GM23248 (cell line): ENCODE measurements around the gene THSD4. TPM values are rescaled to one million over a fixed set of nuclear protein-coding genes. Genes with fewer than 3 reads are reported as not detected.

Source experiments
- DNase-seq: peaks from one replicate; pipeline ENCODE4 v3.0.0-alpha.2; 2015
- H2AFZ ChIP-seq: fragments of 200-600 bp; sonication (generic); 2 replicates; pipeline ENCODE4 v1.6.1; 2016; ENCODE audit warnings: antibody characterized with exemption
- H3F3A ChIP-seq: fragments of 200-600 bp; sonication (generic); 2 replicates; pipeline ENCODE4 v1.6.1; 2016; ENCODE audit warnings: mild to moderate bottlenecking, antibody characterized with exemption, mixed run types; ENCODE audit not compliant: insufficient read depth
- H3K27ac ChIP-seq: fragments of 200-600 bp; sonication (generic); 2 replicates; pipeline ENCODE4 v1.5.1; 2016; ENCODE audit warnings: mild to moderate bottlenecking
- H3K27me3 ChIP-seq: fragments of 200-600 bp; sonication (generic); replicated peaks from 2 replicates; pipeline ENCODE4 v1.6.1; 2016; ENCODE audit warnings: mild to moderate bottlenecking; ENCODE audit not compliant: insufficient read depth
- H3K36me3 ChIP-seq: fragments of 200-600 bp; sonication (generic); 2 replicates; pipeline ENCODE4 v1.6.1; 2016; ENCODE audit warnings: low read depth, mild to moderate bottlenecking
- H3K4me1 ChIP-seq: fragments of 200-600 bp; sonication (generic); 2 replicates; pipeline ENCODE4 v1.6.1; 2016; ENCODE audit warnings: mild to moderate bottlenecking; ENCODE audit not compliant: insufficient read depth
- H3K4me2 ChIP-seq: fragments of 200-600 bp; sonication (generic); one replicate; pipeline ENCODE4 v1.6.1; 2016; ENCODE audit warnings: mild to moderate bottlenecking; ENCODE audit not compliant: unreplicated experiment
- H3K4me3 ChIP-seq: fragments of 200-600 bp; sonication (generic); 2 replicates; pipeline ENCODE4 v1.5.1; 2016; ENCODE audit warnings: mild to moderate bottlenecking
- H3K79me2 ChIP-seq: fragments of 200-600 bp; sonication (generic); 2 replicates; pipeline ENCODE4 v1.6.1; 2016; ENCODE audit warnings: mild to moderate bottlenecking; ENCODE audit not compliant: insufficient read depth
- H3K9ac ChIP-seq: fragments of 200-600 bp; sonication (generic); 2 replicates; pipeline ENCODE4 v1.6.1; 2016; ENCODE audit warnings: mild to moderate bottlenecking
- H3K9me2 ChIP-seq: fragments of 200-600 bp; sonication (generic); 2 replicates; pipeline ENCODE4 v1.6.1; 2016; ENCODE audit warnings: mixed run types, mild to moderate bottlenecking, moderate library complexity; ENCODE audit not compliant: insufficient read depth
- H3K9me3 ChIP-seq: fragments of 200-600 bp; sonication (generic); one replicate; pipeline ENCODE4 v1.6.1; 2017; ENCODE audit warnings: low read depth
- H4K20me1 ChIP-seq: fragments of 200-600 bp; sonication (generic); 2 replicates; pipeline ENCODE4 v1.6.0; 2016; ENCODE audit not compliant: insufficient read depth
- EZH2 ChIP-seq: fragments of 200-600 bp; sonication (generic); IDR thresholded peaks from 2 replicates; pipeline ENCODE4 v1.6.1; 2018; ENCODE audit warnings: antibody characterized with exemption, mild to moderate bottlenecking; ENCODE audit not compliant: insufficient read depth, poor library complexity, severe bottlenecking
- EZH2phosphoT487 ChIP-seq: fragments of 200-600 bp; sonication (generic); IDR thresholded peaks from 2 replicates; pipeline ENCODE4 v1.6.1; 2018; ENCODE audit warnings: antibody characterized with exemption, moderate library complexity, mild to moderate bottlenecking, low read depth; ENCODE audit not compliant: insufficient read depth
- WGBS, 2 experiments: methylation state at CpG; one replicate each; pipeline ENCODE4 v1.1.6; 2015 to 2017; ENCODE audit warnings: low lambda C conversion rate in 2 of 2, low coverage in 1 of 2; ENCODE audit errors: missing lambda C conversion rate in 2 of 2; 5-methylcytosine and 5-hydroxymethylcytosine counted together
- in situ Hi-C: fragments of 300-500 bp; cut with MboI; formaldehyde crosslinking; loops from 2 replicates; pipeline ENCODE4 v1.15.0; 2020
- polyA plus RNA-seq: library from polyadenylated mRNA; unstranded; fragments of >200 nt; fragmentation: Nextera tagmentation; extraction: Ambion mirVana; gene quantifications from 2 replicates; pipeline ENCODE4 v1.2.1, GENCODE V29; 2016
- total RNA-seq: library from RNA; depleted of rRNA; stranded (reverse); fragments of >200 nt; shearing (Covaris generic); gene quantifications from 2 replicates; pipeline ENCODE4 v1.2.3, GENCODE V29; 2014

Gene THSD4
- total and polyA plus RNA-seq, 2 experiments from 2014 or later, result 14.2 to 58.9 TPM

DNA sequence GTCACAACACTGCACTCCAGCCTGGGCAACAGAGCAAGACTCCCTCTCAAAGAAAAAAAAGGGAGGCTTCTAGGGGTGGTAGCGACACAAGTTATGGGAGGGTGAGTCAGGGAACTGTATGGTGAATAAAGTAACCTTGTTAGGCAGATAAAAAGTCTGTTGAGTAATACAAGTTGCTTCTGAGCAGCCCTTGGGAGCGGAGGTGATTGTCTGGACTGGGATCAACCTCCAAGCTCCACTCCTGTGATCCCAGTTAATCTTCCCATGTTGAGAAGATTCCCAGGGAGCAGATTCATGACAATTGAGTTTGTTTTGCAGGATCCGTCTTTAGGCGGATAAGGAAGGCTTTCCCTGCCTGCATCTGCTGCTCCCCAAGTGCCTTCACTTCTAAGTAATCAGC is 335.9 kb downstream of the THSD4 start:
- Histone ChIP-seq H3K79me2 (no peaks in the 10 kb centered on the region), H3K4me1 (peaks cover 21% of the 10 kb centered on the region), H3K9me3 (no peaks in the 10 kb centered on the region), H3F3A (peaks cover 12% of the 10 kb centered on the region), H4K20me1 (no peaks in the 10 kb centered on the region), H3K27ac (no peak overlapping the region), H2AFZ (no peak overlapping the region), H3K9me2 (no peaks in the 10 kb centered on the region), H3K4me2 (no peak overlapping the region), H3K36me3 (no peaks in the 10 kb centered on the region), H3K27me3 (no peaks in the 10 kb centered on the region), H3K9ac (no peak overlapping the region), H3K4me3 (no peak overlapping the region)
- in situ Hi-C loops, result loop anchor here (10.0 to 25.0 kb wide), 3 partner anchors 204 to 711 kb away; no protein-coding TSS in a partner anchor
- WGBS, 2 experiments, result 91 to 96% methylated on average over 4 of the region's 4 CpGs
- no peak for DNase-seq
- TF ChIP-seq EZH2, result no peak
- no peak for TF ChIP-seq EZH2phosphoT487

DNA sequence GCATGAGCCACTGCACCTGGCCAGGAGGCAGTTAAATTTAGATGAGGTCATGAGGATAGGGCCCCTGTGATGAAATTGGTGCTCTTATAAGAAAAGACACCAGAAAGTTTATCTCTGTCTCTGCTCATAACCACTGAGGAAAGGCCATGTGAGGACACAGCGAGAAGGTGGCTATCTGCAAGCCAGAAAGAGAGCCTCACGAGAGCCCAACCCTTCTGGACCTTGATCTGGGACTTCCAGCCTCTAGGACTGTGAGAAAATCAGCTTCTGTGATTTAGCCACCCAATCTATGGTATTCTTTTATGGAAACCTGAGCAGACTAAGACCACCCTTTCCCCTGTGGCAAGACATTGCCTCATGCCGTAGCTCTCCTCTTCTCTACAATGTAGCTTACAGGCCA is 337.6 kb downstream of the THSD4 start:
- H2AFZ ChIP-seq, result no peak overlapping the region
- no peak overlapping the region for H3K9ac ChIP-seq
- no peaks in the 10 kb centered on the region for H3K79me2 ChIP-seq
- no peaks in the 10 kb centered on the region for H3K9me3 ChIP-seq
- DNase-seq, result no peak
- TF ChIP-seq EZH2phosphoT487 (no peak), EZH2 (no peak)
- no peak overlapping the region for H3K4me2 ChIP-seq
- no peak overlapping the region for H3K27ac ChIP-seq
- H3K4me1 ChIP-seq, result peaks cover 10% of the 10 kb centered on the region
- H3K36me3 ChIP-seq, result no peaks in the 10 kb centered on the region
- peaks cover 3% of the 10 kb centered on the region for H3F3A ChIP-seq
- no peaks in the 10 kb centered on the region for H4K20me1 ChIP-seq
- 96 to 100% methylated on average over 3 of the region's 3 CpGs for WGBS, 2 experiments
- in situ Hi-C loops, result loop anchor here (10.0 to 25.0 kb wide), 3 partner anchors 202 to 709 kb away; no protein-coding TSS in a partner anchor
- H3K9me2 ChIP-seq, result no peaks in the 10 kb centered on the region
- no peak overlapping the region for H3K4me3 ChIP-seq
- H3K27me3 ChIP-seq, result no peaks in the 10 kb centered on the region

DNA sequence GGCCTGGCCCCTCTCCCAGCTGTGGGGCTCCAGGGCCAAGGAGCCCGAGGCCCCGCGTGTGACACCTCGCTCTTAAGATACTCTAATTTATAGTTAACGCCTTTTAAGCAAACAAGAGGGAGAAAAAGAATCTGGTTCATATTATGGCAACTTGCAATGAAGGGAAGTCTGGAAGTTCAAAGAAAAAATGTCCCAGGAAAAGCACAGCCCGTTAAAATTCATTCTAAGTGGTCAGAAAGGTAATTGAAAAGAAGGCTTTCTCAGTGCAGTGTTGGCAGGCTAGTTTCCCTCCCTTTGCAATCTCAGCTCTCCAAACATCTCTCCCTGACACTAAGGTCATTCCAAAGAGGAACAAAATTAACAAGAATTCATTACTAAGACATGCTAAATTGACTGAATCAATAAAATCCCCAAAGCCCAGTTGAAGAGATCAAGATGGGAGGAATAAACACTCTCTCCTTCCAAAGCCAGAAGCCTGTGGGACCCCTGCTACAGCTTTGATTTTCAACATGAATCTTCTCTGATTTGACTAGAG is 339.3 kb downstream of the THSD4 start:
- Histone ChIP-seq H3K79me2 (no peaks in the 10 kb centered on the region), H4K20me1 (no peaks in the 10 kb centered on the region), H3K9ac (no peak overlapping the region), H2AFZ (no peak overlapping the region), H3K4me1 (no peaks in the 10 kb centered on the region), H3K27me3 (no peaks in the 10 kb centered on the region), H3K4me2 (no peak overlapping the region), H3K36me3 (no peaks in the 10 kb centered on the region), H3K4me3 (no peak overlapping the region), H3K27ac (no peak overlapping the region), H3K9me3 (no peaks in the 10 kb centered on the region), H3K9me2 (no peaks in the 10 kb centered on the region), H3F3A (no peaks in the 10 kb centered on the region)
- 51 to 53% methylated on average over 6 of the region's 6 CpGs for WGBS, 2 experiments
- no peak for TF ChIP-seq EZH2
- TF ChIP-seq EZH2phosphoT487, result no peak
- in situ Hi-C loops, result loop anchor here (10.0 to 25.0 kb wide), 3 partner anchors 200 to 708 kb away; no protein-coding TSS in a partner anchor
- DNase-seq, result no peak

DNA sequence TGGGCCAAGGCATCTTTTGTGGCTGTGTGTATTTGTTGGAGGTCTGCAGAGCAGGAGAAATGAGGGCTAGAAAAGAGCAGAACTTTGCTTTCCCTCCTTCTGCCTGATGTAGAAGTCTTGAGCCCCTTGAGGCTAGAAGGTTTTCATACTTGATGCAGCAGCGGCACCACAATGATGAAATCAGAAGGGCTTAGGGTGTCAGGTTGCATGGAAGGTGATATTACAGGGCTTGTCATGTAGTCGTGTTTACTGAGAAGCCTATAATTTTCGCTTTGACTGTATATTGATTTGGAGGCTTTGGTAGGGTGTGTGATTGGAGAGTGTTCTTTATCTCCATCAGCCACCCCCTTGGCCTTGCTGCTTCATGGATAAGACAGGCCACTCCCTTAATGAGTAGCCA is 339.8 kb downstream of the THSD4 start:
- TF ChIP-seq EZH2phosphoT487 (no peak), EZH2 (no peak)
- Histone ChIP-seq H3K4me2 (no peak overlapping the region), H3K9me2 (no peaks in the 10 kb centered on the region), H3F3A (no peaks in the 10 kb centered on the region), H3K4me1 (no peaks in the 10 kb centered on the region), H3K27me3 (no peaks in the 10 kb centered on the region), H3K9me3 (no peaks in the 10 kb centered on the region), H4K20me1 (no peaks in the 10 kb centered on the region), H3K79me2 (no peaks in the 10 kb centered on the region), H3K36me3 (no peaks in the 10 kb centered on the region), H3K4me3 (no peak overlapping the region), H2AFZ (no peak overlapping the region), H3K27ac (no peak overlapping the region), H3K9ac (no peak overlapping the region)
- 58 to 63% methylated on average over 3 of the region's 3 CpGs for WGBS, 2 experiments
- no peak for DNase-seq
- in situ Hi-C loops, result loop anchor here (10.0 to 25.0 kb wide), 3 partner anchors 200 to 707 kb away; no protein-coding TSS in a partner anchor

DNA sequence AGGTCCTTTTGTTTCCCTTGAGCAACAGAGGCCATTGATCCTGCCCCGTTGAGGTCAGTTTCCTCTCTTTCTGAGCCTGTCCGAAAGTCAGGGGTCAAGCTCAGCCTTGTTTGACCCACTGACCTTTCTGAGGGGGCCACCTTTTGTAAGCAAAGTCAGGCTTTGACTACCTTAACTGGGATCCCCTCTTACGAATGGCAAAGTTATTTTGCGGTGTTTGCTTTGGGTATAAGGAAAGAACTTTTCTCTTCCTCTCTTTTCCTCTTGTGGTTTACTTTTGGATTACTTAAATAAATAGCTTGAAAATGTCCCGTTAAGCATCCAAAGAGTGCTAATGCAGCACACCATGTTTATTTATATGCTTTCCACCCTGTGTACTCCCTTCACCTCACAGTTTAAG is 340.6 kb downstream of the THSD4 start:
- TF ChIP-seq EZH2 (no peak), EZH2phosphoT487 (no peak)
- no peak overlapping the region for H3K9ac ChIP-seq
- in situ Hi-C loops, result loop anchor here (10.0 to 25.0 kb wide), 3 partner anchors 199 to 706 kb away; no protein-coding TSS in a partner anchor
- DNase-seq, result no peak
- H3K79me2 ChIP-seq, result no peaks in the 10 kb centered on the region
- H3K4me2 ChIP-seq, result no peak overlapping the region
- H3K9me2 ChIP-seq, result no peaks in the 10 kb centered on the region
- H3K36me3 ChIP-seq, result no peaks in the 10 kb centered on the region
- H4K20me1 ChIP-seq, result no peaks in the 10 kb centered on the region
- no peak overlapping the region for H3K27ac ChIP-seq
- WGBS, 2 experiments, result 86 to 87% methylated on average over 5 of the region's 5 CpGs
- H3K4me1 ChIP-seq, result no peaks in the 10 kb centered on the region
- H3K4me3 ChIP-seq, result no peak overlapping the region
- H2AFZ ChIP-seq, result no peak overlapping the region
- H3K9me3 ChIP-seq, result no peaks in the 10 kb centered on the region
- H3F3A ChIP-seq, result no peaks in the 10 kb centered on the region
- H3K27me3 ChIP-seq, result no peaks in the 10 kb centered on the region
